IPS-15b (cell line): ENCODE results near the gene MAGI2.

Source experiments
- H3K27me3 ChIP-seq: one replicate; pipeline ENCODE4 v1.6.1; 2013; ENCODE audit warnings: low read length; ENCODE audit not compliant: control insufficient read depth, insufficient read depth
- H3K36me3 ChIP-seq: one replicate; pipeline ENCODE4 v1.6.1; 2013; ENCODE audit warnings: low read length; ENCODE audit not compliant: control insufficient read depth, insufficient read depth
- H3K4me1 ChIP-seq: one replicate; pipeline ENCODE4 v1.6.1; 2013; ENCODE audit warnings: mild to moderate bottlenecking, low read length; ENCODE audit not compliant: control insufficient read depth, insufficient read depth
- H3K4me3 ChIP-seq: one replicate; pipeline ENCODE4 v1.5.1; 2013; ENCODE audit warnings: low read depth, low read length
- H3K9ac ChIP-seq: one replicate; pipeline ENCODE4 v1.6.1; 2013; ENCODE audit warnings: low read depth, mild to moderate bottlenecking, low read length
- H3K9me3 ChIP-seq: one replicate; pipeline ENCODE4 v1.6.1; 2013; ENCODE audit warnings: mild to moderate bottlenecking, low read length; ENCODE audit not compliant: control insufficient read depth, insufficient read depth

The MAGI2 gene

GRCh38 chr7:79296553-79297320, 156.7 kb downstream of the MAGI2 start:
- H3K9ac ChIP-seq = no peak overlapping the region
- no peaks in the 10 kb centered on the region for H3K27me3 ChIP-seq
- no peaks in the 10 kb centered on the region for H3K4me1 ChIP-seq
- H3K4me3 ChIP-seq = no peak overlapping the region
- no peaks in the 10 kb centered on the region for H3K36me3 ChIP-seq
- H3K9me3 ChIP-seq = no peaks in the 10 kb centered on the region

- H3K4me3 ChIP-seq = no peak overlapping the region
- H3K4me1 ChIP-seq = no peaks in the 10 kb centered on the region
- H3K27me3 ChIP-seq = no peaks in the 10 kb centered on the region
- H3K9me3 ChIP-seq = no peaks in the 10 kb centered on the region
- H3K9ac ChIP-seq = no peak overlapping the region
- no peaks in the 10 kb centered on the region for H3K36me3 ChIP-seq
Observed at GRCh38 chr7:79293655-79294142, 159.8 kb downstream of the MAGI2 start.

- H3K4me3 ChIP-seq = no peak overlapping the region
- no peaks in the 10 kb centered on the region for H3K27me3 ChIP-seq
- no peaks in the 10 kb centered on the region for H3K9me3 ChIP-seq
- H3K9ac ChIP-seq = no peak overlapping the region
- H3K4me1 ChIP-seq = no peaks in the 10 kb centered on the region
- H3K36me3 ChIP-seq = no peaks in the 10 kb centered on the region
Observed at GRCh38 chr7:79292834-79293233, 160.6 kb downstream of the MAGI2 start.

- Histone ChIP-seq H3K9ac (no peak overlapping the region), H3K4me1 (no peaks in the 10 kb centered on the region), H3K27me3 (no peaks in the 10 kb centered on the region), H3K4me3 (no peak overlapping the region), H3K9me3 (no peaks in the 10 kb centered on the region), H3K36me3 (no peaks in the 10 kb centered on the region)
Observed at GRCh38 chr7:79291498-79291865, 162.0 kb downstream of the MAGI2 start.

GRCh38 chr7:79290841-79291497, 162.5 kb downstream of the MAGI2 start:
- H3K4me3 ChIP-seq = no peak overlapping the region

GRCh38 chr7:79290398-79290797, 163.1 kb downstream of the MAGI2 start:
- Histone ChIP-seq H3K36me3 (no peaks in the 10 kb centered on the region), H3K4me1 (no peaks in the 10 kb centered on the region), H3K27me3 (no peaks in the 10 kb centered on the region), H3K9ac (no peak overlapping the region), H3K4me3 (no peak overlapping the region), H3K9me3 (no peaks in the 10 kb centered on the region)

More at GRCh38 chr7:79290841-79291497, 162.5 kb downstream of the MAGI2 start:
- no peaks in the 10 kb centered on the region for H3K27me3 ChIP-seq
- H3K36me3 ChIP-seq = no peaks in the 10 kb centered on the region
- no peaks in the 10 kb centered on the region for H3K4me1 ChIP-seq
- no peak overlapping the region for H3K9ac ChIP-seq
- H3K9me3 ChIP-seq = no peaks in the 10 kb centered on the region

GRCh38 chr7:79288655-79289054, 164.8 kb downstream of the MAGI2 start:
- H3K9ac ChIP-seq = no peak overlapping the region
- H3K4me3 ChIP-seq = no peak overlapping the region
- H3K27me3 ChIP-seq = no peaks in the 10 kb centered on the region
- no peaks in the 10 kb centered on the region for H3K36me3 ChIP-seq
- H3K9me3 ChIP-seq = no peaks in the 10 kb centered on the region
- H3K4me1 ChIP-seq = no peaks in the 10 kb centered on the region

GRCh38 chr7:79287981-79288380, 165.5 kb downstream of the MAGI2 start:
- H3K9ac ChIP-seq = no peak overlapping the region
- H3K4me3 ChIP-seq = no peak overlapping the region
- no peaks in the 10 kb centered on the region for H3K9me3 ChIP-seq
- H3K27me3 ChIP-seq = no peaks in the 10 kb centered on the region
- H3K4me1 ChIP-seq = no peaks in the 10 kb centered on the region
- H3K36me3 ChIP-seq = no peaks in the 10 kb centered on the region

- Histone ChIP-seq H3K36me3 (no peaks in the 10 kb centered on the region), H3K9me3 (no peaks in the 10 kb centered on the region), H3K27me3 (no peaks in the 10 kb centered on the region), H3K4me1 (no peaks in the 10 kb centered on the region), H3K4me3 (no peak overlapping the region), H3K9ac (no peak overlapping the region)
Observed at GRCh38 chr7:79286181-79286580, 167.3 kb downstream of the MAGI2 start.

- Histone ChIP-seq H3K9me3 (no peaks in the 10 kb centered on the region), H3K4me3 (no peak overlapping the region), H3K9ac (no peak overlapping the region), H3K27me3 (no peaks in the 10 kb centered on the region), H3K4me1 (no peaks in the 10 kb centered on the region), H3K36me3 (no peaks in the 10 kb centered on the region)
Observed at GRCh38 chr7:79285756-79286155, 167.7 kb downstream of the MAGI2 start.

- Histone ChIP-seq H3K9me3 (no peaks in the 10 kb centered on the region), H3K4me1 (no peaks in the 10 kb centered on the region), H3K4me3 (no peak overlapping the region), H3K9ac (no peak overlapping the region), H3K27me3 (no peaks in the 10 kb centered on the region), H3K36me3 (no peaks in the 10 kb centered on the region)
Observed at GRCh38 chr7:79284211-79284610, 169.3 kb downstream of the MAGI2 start.
